Neural progenitor cell (in vitro differentiated cells): Measurements from ENCODE around the gene SYT13. TPM values are rescaled to one million over a fixed set of nuclear protein-coding genes. Genes with fewer than 3 reads are reported as not detected.

Experiments
- DNase-seq: peaks from one replicate; pipeline ENCODE4 v3.0.0-alpha.2; 2016; ENCODE audit warnings: low spot score
- H2AFZ ChIP-seq: fragments of 200-600 bp; sonication (generic); replicated peaks from 2 replicates; pipeline ENCODE4 v1.6.1; 2016; ENCODE audit warnings: antibody characterized with exemption
- H3F3A ChIP-seq: fragments of 200-600 bp; sonication (generic); 2 replicates; pipeline ENCODE4 v1.6.1; 2016; ENCODE audit warnings: antibody characterized with exemption, low read depth
- H3K27ac ChIP-seq: fragments of 200-600 bp; sonication (generic); 2 replicates; pipeline ENCODE4 v1.5.1; 2016; ENCODE audit warnings: mild to moderate bottlenecking
- H3K27me3 ChIP-seq: fragments of 200-600 bp; sonication (generic); 2 replicates; pipeline ENCODE4 v1.6.1; 2016; ENCODE audit warnings: mild to moderate bottlenecking, moderate library complexity
- H3K36me3 ChIP-seq: fragments of 200-600 bp; sonication (generic); 2 replicates; pipeline ENCODE4 v1.5.1; 2016
- H3K4me1 ChIP-seq: fragments of 200-600 bp; sonication (generic); 2 replicates; pipeline ENCODE4 v1.6.1; 2016; ENCODE audit warnings: mixed run types
- H3K4me2 ChIP-seq: fragments of 200-600 bp; sonication (generic); 2 replicates; pipeline ENCODE4 v1.6.1; 2016
- H3K4me3 ChIP-seq: fragments of 200-600 bp; sonication (generic); 2 replicates; pipeline ENCODE4 v1.5.1; 2016
- H3K79me2 ChIP-seq: fragments of 200-600 bp; sonication (generic); 2 replicates; pipeline ENCODE4 v1.6.1; 2016; ENCODE audit warnings: low read depth
- H3K9ac ChIP-seq: fragments of 200-600 bp; sonication (generic); 2 replicates; pipeline ENCODE4 v1.6.1; 2016
- H3K9me3 ChIP-seq: fragments of 200-600 bp; sonication (generic); 2 replicates; pipeline ENCODE4 v1.5.1; 2016; ENCODE audit warnings: low read depth
- H4K20me1 ChIP-seq: fragments of 200-600 bp; sonication (generic); 2 replicates; pipeline ENCODE4 v1.6.1; 2016; ENCODE audit warnings: low read depth
- H3K27ac Mint-ChIP-seq: 3 replicates; pipeline ENCODE4 v1.8.0; 2021; ENCODE audit warnings: mixed read lengths
- H3K27me3 Mint-ChIP-seq: 2 replicates; pipeline ENCODE4 v1.8.0; 2022; ENCODE audit warnings: low read depth, mild to moderate bottlenecking, inconsistent platforms, moderate library complexity, mixed read lengths; ENCODE audit not compliant: insufficient read depth
- H3K36me3 Mint-ChIP-seq: 3 replicates; pipeline ENCODE4 v1.8.0; 2021; ENCODE audit warnings: mixed read lengths
- H3K4me1 Mint-ChIP-seq: 3 replicates; pipeline ENCODE4 v1.8.0; 2021; ENCODE audit warnings: mixed read lengths
- H3K4me3 Mint-ChIP-seq: 3 replicates; pipeline ENCODE4 v1.8.0; 2021; ENCODE audit warnings: mild to moderate bottlenecking, moderate library complexity, mixed read lengths
- H3K9me3 Mint-ChIP-seq: 3 replicates; pipeline ENCODE4 v1.8.0; 2020; ENCODE audit warnings: mixed read lengths
- CTCF ChIP-seq: fragments of 200-600 bp; sonication (generic); IDR thresholded peaks from 2 replicates; pipeline ENCODE4 v1.5.1; 2017; ENCODE audit warnings: antibody characterized with exemption, mild to moderate bottlenecking
- EZH2 ChIP-seq: fragments of 200-600 bp; sonication (generic); IDR thresholded peaks from 2 replicates; pipeline ENCODE4 v1.6.1; 2017; ENCODE audit warnings: antibody characterized with exemption, mild to moderate bottlenecking, moderate library complexity
- EZH2phosphoT487 ChIP-seq: fragments of 200-600 bp; sonication (generic); IDR thresholded peaks from 2 replicates; pipeline ENCODE4 v1.6.1; 2017; ENCODE audit warnings: antibody characterized with exemption
- total RNA-seq: library from RNA; depleted of rRNA; stranded (reverse); fragments of >200 nt; gene quantifications from 2 replicates; pipeline ENCODE4 v1.2.3, GENCODE V29; 2015; ENCODE audit warnings: low replicate concordance

Gene SYT13
- total RNA-seq, 1 donor from 2014 or later: 8.6 TPM

- Histone ChIP-seq H3K9me3 (no peaks in the 10 kb centered on the region), H3K36me3 (no peaks in the 10 kb centered on the region), H3K4me1 (no peaks in the 10 kb centered on the region), H3K4me2 (no peak overlapping the region), H3K79me2 (no peaks in the 10 kb centered on the region), H3K4me3 (no peak overlapping the region), H2AFZ (no peak overlapping the region), H4K20me1 (no peaks in the 10 kb centered on the region), H3F3A (no peaks in the 10 kb centered on the region), H3K27ac (no peak overlapping the region), H3K27me3 (no peaks in the 10 kb centered on the region), H3K9ac (no peak overlapping the region)
- Mint-ChIP-seq H3K27ac (no peak overlapping the region), H3K27me3 (peaks cover 2% of the 10 kb centered on the region), H3K9me3 (peaks cover 11% of the 10 kb centered on the region), H3K4me1 (no peaks in the 10 kb centered on the region), H3K36me3 (no peaks in the 10 kb centered on the region), H3K4me3 (no peak overlapping the region)
- TF ChIP-seq EZH2: no peak
- no peak for TF ChIP-seq CTCF
- no peak for TF ChIP-seq EZH2phosphoT487
- DNase-seq: no peak
Observed at GRCh38 chr11:45323601-45324249, 37.6 kb upstream of the SYT13 start.

- H4K20me1 ChIP-seq: no peaks in the 10 kb centered on the region
- no peak for DNase-seq
- no peak overlapping the region for H2AFZ ChIP-seq
- H3K9me3 ChIP-seq: no peaks in the 10 kb centered on the region
- H3K4me3 ChIP-seq: no peak overlapping the region
- Mint-ChIP-seq H3K4me1 (no peaks in the 10 kb centered on the region), H3K27ac (no peak overlapping the region), H3K9me3 (peaks cover 11% of the 10 kb centered on the region), H3K27me3 (peaks cover 2% of the 10 kb centered on the region), H3K36me3 (no peaks in the 10 kb centered on the region), H3K4me3 (no peak overlapping the region)
- no peaks in the 10 kb centered on the region for H3K79me2 ChIP-seq
- H3K4me2 ChIP-seq: no peak overlapping the region
- no peaks in the 10 kb centered on the region for H3F3A ChIP-seq
- H3K27ac ChIP-seq: no peak overlapping the region
- H3K4me1 ChIP-seq: no peaks in the 10 kb centered on the region
- TF ChIP-seq CTCF: no peak
- no peak for TF ChIP-seq EZH2
- TF ChIP-seq EZH2phosphoT487: no peak
- no peaks in the 10 kb centered on the region for H3K36me3 ChIP-seq
- H3K9ac ChIP-seq: no peak overlapping the region
- no peaks in the 10 kb centered on the region for H3K27me3 ChIP-seq
Observed at GRCh38 chr11:45322891-45323600, 36.9 kb upstream of the SYT13 start.

- peaks cover 11% of the 10 kb centered on the region for H3K9me3 Mint-ChIP-seq
- Histone ChIP-seq H3K4me2 (no peak overlapping the region), H3K36me3 (no peaks in the 10 kb centered on the region), H3F3A (no peaks in the 10 kb centered on the region), H4K20me1 (no peaks in the 10 kb centered on the region), H3K4me1 (no peaks in the 10 kb centered on the region), H3K9ac (no peak overlapping the region), H3K27ac (no peak overlapping the region), H3K4me3 (no peak overlapping the region), H3K27me3 (no peaks in the 10 kb centered on the region), H3K9me3 (no peaks in the 10 kb centered on the region), H2AFZ (no peak overlapping the region), H3K79me2 (no peaks in the 10 kb centered on the region)
- no peak overlapping the region for H3K27ac Mint-ChIP-seq
- TF ChIP-seq EZH2: no peak
- no peak for TF ChIP-seq EZH2phosphoT487
- TF ChIP-seq CTCF: no peak
- H3K36me3 Mint-ChIP-seq: no peaks in the 10 kb centered on the region
- no peak for DNase-seq
- H3K27me3 Mint-ChIP-seq: peaks cover 2% of the 10 kb centered on the region
- no peaks in the 10 kb centered on the region for H3K4me1 Mint-ChIP-seq
- no peak overlapping the region for H3K4me3 Mint-ChIP-seq
Observed at GRCh38 chr11:45322111-45322705, 36.1 kb upstream of the SYT13 start.
